GM13976 (cell line): ENCODE results near the gene CEMIP.

Experiments
- DNase-seq: peaks from one replicate; pipeline ENCODE4 v3.0.0; 2012; ENCODE audit warnings: low spot score
- CTCF ChIP-seq: IDR thresholded peaks from 2 replicates; pipeline ENCODE4 v1.5.1; 2012; ENCODE audit warnings: borderline replicate concordance, mild to moderate bottlenecking; ENCODE audit not compliant: insufficient read depth; ENCODE audit errors: extremely low read depth, missing control alignments, control extremely low read depth
- in situ Hi-C: fragments of 300-500 bp; cut with MboI; formaldehyde crosslinking; loops from one replicate; pipeline ENCODE4 v1.12.0; 2022; ENCODE audit warnings: low sequenced_read_pairs, mixed read lengths, inconsistent platforms; ENCODE audit not compliant: unreplicated experiment

The CEMIP gene

GRCh38 chr15:80744826-80745225 lies 34.3 kb upstream of the CEMIP start:
- TF ChIP-seq CTCF = no peak
- no peak for DNase-seq
- in situ Hi-C loops = no loop called here

- TF ChIP-seq CTCF = no peak
- in situ Hi-C loops = no loop called here
- no peak for DNase-seq
Observed at GRCh38 chr15:80745888-80746287, 33.3 kb upstream of the CEMIP start.

GRCh38 chr15:80747317-80748053 lies 31.7 kb upstream of the CEMIP start:
- no peak for TF ChIP-seq CTCF
- no peak for DNase-seq
- in situ Hi-C loops = no loop called here

- no peak for DNase-seq
- TF ChIP-seq CTCF = no peak
- in situ Hi-C loops = no loop called here
Observed at GRCh38 chr15:80749589-80749988, 29.6 kb upstream of the CEMIP start.

GRCh38 chr15:80750575-80750974 lies 28.6 kb upstream of the CEMIP start:
- TF ChIP-seq CTCF = no peak
- in situ Hi-C loops = no loop called here
- no peak for DNase-seq

DNA sequence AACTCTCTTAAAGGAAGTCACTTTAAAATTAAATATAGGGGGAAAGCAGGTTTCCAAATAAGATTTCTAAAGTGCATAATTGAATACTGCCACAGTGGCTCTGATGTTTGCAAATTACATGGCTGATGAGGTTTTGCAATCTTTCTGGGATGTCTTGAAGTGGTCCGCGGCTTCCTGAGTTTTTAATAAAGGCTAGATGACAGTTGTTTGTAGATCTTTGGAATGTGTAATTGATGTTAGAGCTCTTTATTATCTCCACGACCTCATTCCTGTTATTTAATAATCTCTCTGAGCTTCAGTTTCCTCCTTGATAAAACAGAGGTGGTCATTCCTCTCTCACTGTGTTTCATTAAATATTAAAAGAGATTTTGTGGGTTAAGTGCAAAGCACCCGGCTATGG lies 27.0 kb upstream of the CEMIP start:
- no peak for TF ChIP-seq CTCF
- in situ Hi-C loops = no loop called here
- DNase-seq = no peak
